HepG2 (cell line): Measurements from ENCODE around the gene SPATS2. TPM values are rescaled to one million over a fixed set of nuclear protein-coding genes. Genes with fewer than 3 reads are reported as not detected.

Source experiments
- HMG20B ChIP-seq: conservative IDR thresholded peaks from 2 replicates; pipeline ENCODE4 v1.6.1; 2016; ENCODE audit warnings: missing genetic modification reagents, missing compliant biosample characterization
- MLLT10 ChIP-seq: sonication (generic); formaldehyde crosslinking; IDR thresholded peaks from 2 replicates; pipeline ENCODE4 v1.4.0; 2020; ENCODE audit warnings: missing genetic modification reagents
- NFATC3 ChIP-seq: sonication (generic); formaldehyde crosslinking; IDR thresholded peaks from 2 replicates; pipeline ENCODE4 v1.5.1; 2020; ENCODE audit warnings: mild to moderate bottlenecking, missing genetic modification reagents
- SMYD3 ChIP-seq: sonication (generic); formaldehyde crosslinking; IDR thresholded peaks from 2 replicates; pipeline ENCODE4 v1.8.1; 2023; ENCODE audit warnings: mild to moderate bottlenecking, missing genetic modification reagents
- STAG1 ChIP-seq: sonication (generic); formaldehyde crosslinking; IDR thresholded peaks from 2 replicates; pipeline ENCODE4 v1.4.0; 2020; ENCODE audit warnings: missing genetic modification reagents
- TBX3 ChIP-seq: fragments of 450-650 bp; IDR thresholded peaks from 2 replicates; pipeline ENCODE4 v1.6.1; 2017; ENCODE audit warnings: antibody characterized with exemption, mild to moderate bottlenecking, inconsistent platforms, borderline replicate concordance
- TCF7 ChIP-seq: sonication (generic); IDR thresholded peaks from 2 replicates; pipeline ENCODE4 v1.6.1; 2016; ENCODE audit warnings: antibody characterized with exemption, low read depth
- U2AF2 ChIP-seq: fragments of 200-400 bp; formaldehyde crosslinking; IDR thresholded peaks from 2 replicates; pipeline ENCODE4 v1.6.1; 2017; ENCODE audit warnings: low read depth, mild to moderate bottlenecking, low read length
- ZC3H4 ChIP-seq: sonication (generic); formaldehyde crosslinking; IDR thresholded peaks from 2 replicates; pipeline ENCODE4 v1.4.0; 2020; ENCODE audit warnings: missing genetic modification reagents, borderline replicate concordance
- ZMYM4 ChIP-seq: sonication (generic); formaldehyde crosslinking; IDR thresholded peaks from 2 replicates; pipeline ENCODE4 v1.8.1; 2023; ENCODE audit warnings: mild to moderate bottlenecking, missing genetic modification reagents
- ZNF263 ChIP-seq: sonication (generic); formaldehyde crosslinking; IDR thresholded peaks from 2 replicates; pipeline ENCODE4 v1.4.0; 2020; ENCODE audit warnings: missing genetic modification reagents
- ZNF33A ChIP-seq: sonication (generic); formaldehyde crosslinking; IDR thresholded peaks from 2 replicates; pipeline ENCODE4 v1.5.1; 2020; ENCODE audit warnings: missing genetic modification reagents, mild to moderate bottlenecking, moderate library complexity, borderline replicate concordance
- polyA plus RNA-seq, 8 experiments: library from polyadenylated mRNA; depleted of rRNA in 3 of 8; stranded (reverse) in 7 of 8; unstranded in 1 of 8; fragments of >200 nt; fragmentation: Illumina TruSeq in 4 of 8; extraction: Trizol in 4 of 8; gene quantifications; 2 replicates each; pipeline versions ENCODE4 v1.2.1 to v1.2.3, GENCODE V29; 2011 to 2016; ENCODE audit warnings: low read depth in 4 of 8, missing spikeins in 1 of 8, mixed read lengths in 1 of 8; ENCODE audit not compliant: insufficient read depth in 1 of 8
- total RNA-seq, 5 experiments: library from RNA; depleted of rRNA; stranded (reverse); fragments of >200 nt; fragmentation: Illumina TruSeq; extraction: Trizol; gene quantifications; 2 replicates each; pipeline ENCODE4 v1.2.3, GENCODE V29; 2016; ENCODE audit warnings: low read depth in 1 of 5
- TF ChIP-seq, protein P1 (sequence below): IDR thresholded peaks from 2 replicates; pipeline ENCODE4 v1.6.1; 2012; ENCODE audit warnings: low read length, improper control_type of control experiment
- TF ChIP-seq, protein P2 (sequence below): fragments of 450-650 bp; IDR thresholded peaks from 2 replicates; pipeline ENCODE4 v1.6.1; 2017; ENCODE audit warnings: mild to moderate bottlenecking
- TF ChIP-seq, protein P3 (sequence below): sonication (generic); formaldehyde crosslinking; IDR thresholded peaks from 2 replicates; pipeline ENCODE4 v1.5.1; 2020; ENCODE audit warnings: mild to moderate bottlenecking, missing genetic modification reagents
- TF ChIP-seq, protein P4 (sequence below): IDR thresholded peaks from 2 replicates; pipeline ENCODE4 v1.6.1; 2016; ENCODE audit warnings: mild to moderate bottlenecking, missing biosample characterization, missing genetic modification reagents
- TF ChIP-seq, protein P5 (sequence below): sonication (generic); formaldehyde crosslinking; IDR thresholded peaks from 2 replicates; pipeline ENCODE4 v1.4.0; 2020; ENCODE audit warnings: missing genetic modification reagents, mild to moderate bottlenecking, borderline replicate concordance

SPATS2 gene
- total and polyA plus RNA-seq, 2 of the 13 experiments (the other 11 are each of a cell fraction or from before 2014, with no cell fraction given): 19.3 to 28.1 TPM

DNA sequence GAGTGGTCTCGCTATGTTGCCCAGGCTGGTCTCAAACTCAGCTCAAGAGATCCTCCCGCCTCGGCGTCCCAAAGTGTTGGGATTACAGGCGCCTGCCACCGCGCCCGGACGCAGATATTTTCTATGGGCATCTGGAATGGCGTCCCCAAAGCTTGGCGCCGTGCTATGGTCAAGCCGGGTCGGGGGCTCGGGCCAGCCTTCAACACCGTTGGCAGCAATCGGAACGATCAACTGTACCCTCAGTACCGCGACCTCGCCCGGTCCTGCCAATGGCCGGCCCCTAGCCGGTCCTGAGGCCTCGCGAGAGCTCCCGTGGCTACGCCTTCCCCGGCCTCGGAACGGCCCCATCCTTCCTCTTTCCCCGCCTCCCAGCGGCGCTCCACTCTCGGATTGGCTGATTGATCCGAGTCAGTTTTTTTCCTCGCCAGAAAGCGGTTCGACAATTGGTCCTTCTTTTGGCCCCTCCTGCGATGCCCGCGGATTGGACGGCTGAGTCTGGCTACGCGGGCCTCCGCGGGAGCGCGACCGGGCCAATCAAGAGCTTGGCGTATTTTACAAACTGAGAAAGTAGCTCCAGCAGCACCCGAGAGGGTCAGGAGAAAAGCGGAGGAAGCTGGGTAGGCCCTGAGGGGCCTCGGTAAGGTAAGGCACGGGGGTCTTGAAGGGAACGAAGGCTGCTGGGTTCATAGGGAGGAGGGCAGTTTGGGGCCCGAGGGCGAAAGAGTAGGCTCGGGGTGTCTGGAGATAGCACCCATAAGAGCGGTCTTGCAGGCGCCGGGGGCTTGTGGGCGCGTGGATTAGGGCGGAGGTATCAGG lies 44.3 kb upstream of the SPATS2 start, which contains the start of gene TROAP (continued):
- TF ChIP-seq, protein P1, sequence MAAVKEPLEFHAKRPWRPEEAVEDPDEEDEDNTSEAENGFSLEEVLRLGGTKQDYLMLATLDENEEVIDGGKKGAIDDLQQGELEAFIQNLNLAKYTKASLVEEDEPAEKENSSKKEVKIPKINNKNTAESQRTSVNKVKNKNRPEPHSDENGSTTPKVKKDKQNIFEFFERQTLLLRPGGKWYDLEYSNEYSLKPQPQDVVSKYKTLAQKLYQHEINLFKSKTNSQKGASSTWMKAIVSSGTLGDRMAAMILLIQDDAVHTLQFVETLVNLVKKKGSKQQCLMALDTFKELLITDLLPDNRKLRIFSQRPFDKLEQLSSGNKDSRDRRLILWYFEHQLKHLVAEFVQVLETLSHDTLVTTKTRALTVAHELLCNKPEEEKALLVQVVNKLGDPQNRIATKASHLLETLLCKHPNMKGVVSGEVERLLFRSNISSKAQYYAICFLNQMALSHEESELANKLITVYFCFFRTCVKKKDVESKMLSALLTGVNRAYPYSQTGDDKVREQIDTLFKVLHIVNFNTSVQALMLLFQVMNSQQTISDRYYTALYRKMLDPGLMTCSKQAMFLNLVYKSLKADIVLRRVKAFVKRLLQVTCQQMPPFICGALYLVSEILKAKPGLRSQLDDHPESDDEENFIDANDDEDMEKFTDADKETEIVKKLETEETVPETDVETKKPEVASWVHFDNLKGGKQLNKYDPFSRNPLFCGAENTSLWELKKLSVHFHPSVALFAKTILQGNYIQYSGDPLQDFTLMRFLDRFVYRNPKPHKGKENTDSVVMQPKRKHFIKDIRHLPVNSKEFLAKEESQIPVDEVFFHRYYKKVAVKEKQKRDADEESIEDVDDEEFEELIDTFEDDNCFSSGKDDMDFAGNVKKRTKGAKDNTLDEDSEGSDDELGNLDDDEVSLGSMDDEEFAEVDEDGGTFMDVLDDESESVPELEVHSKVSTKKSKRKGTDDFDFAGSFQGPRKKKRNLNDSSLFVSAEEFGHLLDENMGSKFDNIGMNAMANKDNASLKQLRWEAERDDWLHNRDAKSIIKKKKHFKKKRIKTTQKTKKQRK: no peak
- TF ChIP-seq HMG20B (no peak), U2AF2 (no peak), SMYD3 (CRISPR knock-in tag) (no peak; the same call in 1 of the 2 replicates), STAG1 (CRISPR knock-in tag) (no peak), ZNF263 (CRISPR knock-in tag) (no peak), TBX3 (no peak), TCF7 (no peak), NFATC3 (no peak; the same call in 1 of the 2 replicates), ZMYM4 (CRISPR knock-in tag) (peak; percentile 89), ZC3H4 (CRISPR knock-in tag) (no peak), ZNF33A (no peak), MLLT10 (CRISPR knock-in tag) (no peak)
- TF ChIP-seq, protein P2, sequence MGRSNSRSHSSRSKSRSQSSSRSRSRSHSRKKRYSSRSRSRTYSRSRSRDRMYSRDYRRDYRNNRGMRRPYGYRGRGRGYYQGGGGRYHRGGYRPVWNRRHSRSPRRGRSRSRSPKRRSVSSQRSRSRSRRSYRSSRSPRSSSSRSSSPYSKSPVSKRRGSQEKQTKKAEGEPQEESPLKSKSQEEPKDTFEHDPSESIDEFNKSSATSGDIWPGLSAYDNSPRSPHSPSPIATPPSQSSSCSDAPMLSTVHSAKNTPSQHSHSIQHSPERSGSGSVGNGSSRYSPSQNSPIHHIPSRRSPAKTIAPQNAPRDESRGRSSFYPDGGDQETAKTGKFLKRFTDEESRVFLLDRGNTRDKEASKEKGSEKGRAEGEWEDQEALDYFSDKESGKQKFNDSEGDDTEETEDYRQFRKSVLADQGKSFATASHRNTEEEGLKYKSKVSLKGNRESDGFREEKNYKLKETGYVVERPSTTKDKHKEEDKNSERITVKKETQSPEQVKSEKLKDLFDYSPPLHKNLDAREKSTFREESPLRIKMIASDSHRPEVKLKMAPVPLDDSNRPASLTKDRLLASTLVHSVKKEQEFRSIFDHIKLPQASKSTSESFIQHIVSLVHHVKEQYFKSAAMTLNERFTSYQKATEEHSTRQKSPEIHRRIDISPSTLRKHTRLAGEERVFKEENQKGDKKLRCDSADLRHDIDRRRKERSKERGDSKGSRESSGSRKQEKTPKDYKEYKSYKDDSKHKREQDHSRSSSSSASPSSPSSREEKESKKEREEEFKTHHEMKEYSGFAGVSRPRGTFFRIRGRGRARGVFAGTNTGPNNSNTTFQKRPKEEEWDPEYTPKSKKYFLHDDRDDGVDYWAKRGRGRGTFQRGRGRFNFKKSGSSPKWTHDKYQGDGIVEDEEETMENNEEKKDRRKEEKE: no peak
- TF ChIP-seq, protein P3, sequence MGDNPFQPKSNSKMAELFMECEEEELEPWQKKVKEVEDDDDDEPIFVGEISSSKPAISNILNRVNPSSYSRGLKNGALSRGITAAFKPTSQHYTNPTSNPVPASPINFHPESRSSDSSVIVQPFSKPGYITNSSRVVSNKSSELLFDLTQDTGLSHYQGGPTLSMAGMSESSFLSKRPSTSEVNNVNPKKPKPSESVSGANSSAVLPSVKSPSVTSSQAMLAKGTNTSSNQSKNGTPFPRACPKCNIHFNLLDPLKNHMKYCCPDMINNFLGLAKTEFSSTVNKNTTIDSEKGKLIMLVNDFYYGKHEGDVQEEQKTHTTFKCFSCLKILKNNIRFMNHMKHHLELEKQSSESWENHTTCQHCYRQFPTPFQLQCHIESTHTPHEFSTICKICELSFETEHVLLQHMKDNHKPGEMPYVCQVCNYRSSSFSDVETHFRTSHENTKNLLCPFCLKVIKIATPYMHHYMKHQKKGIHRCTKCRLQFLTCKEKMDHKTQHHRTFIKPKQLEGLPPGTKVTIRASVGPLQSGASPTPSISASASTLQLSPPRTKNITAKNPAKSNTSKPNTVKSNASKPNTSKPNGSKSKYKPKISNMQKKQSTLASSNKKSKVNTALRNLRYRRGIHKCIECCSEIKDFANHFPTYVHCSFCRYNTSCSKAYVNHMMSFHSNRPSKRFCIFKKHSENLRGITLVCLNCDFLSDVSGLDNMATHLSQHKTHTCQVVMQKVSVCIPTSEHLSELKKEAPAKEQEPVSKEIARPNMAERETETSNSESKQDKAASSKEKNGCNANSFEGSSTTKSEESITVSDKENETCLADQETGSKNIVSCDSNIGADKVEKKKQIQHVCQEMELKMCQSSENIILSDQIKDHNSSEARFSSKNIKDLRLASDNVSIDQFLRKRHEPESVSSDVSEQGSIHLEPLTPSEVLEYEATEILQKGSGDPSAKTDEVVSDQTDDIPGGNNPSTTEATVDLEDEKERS (CRISPR knock-in tag): no peak
- TF ChIP-seq, protein P4, sequence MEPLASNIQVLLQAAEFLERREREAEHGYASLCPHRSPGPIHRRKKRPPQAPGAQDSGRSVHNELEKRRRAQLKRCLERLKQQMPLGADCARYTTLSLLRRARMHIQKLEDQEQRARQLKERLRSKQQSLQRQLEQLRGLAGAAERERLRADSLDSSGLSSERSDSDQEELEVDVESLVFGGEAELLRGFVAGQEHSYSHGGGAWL (CRISPR knock-in tag): no peak
- TF ChIP-seq, protein P5, sequence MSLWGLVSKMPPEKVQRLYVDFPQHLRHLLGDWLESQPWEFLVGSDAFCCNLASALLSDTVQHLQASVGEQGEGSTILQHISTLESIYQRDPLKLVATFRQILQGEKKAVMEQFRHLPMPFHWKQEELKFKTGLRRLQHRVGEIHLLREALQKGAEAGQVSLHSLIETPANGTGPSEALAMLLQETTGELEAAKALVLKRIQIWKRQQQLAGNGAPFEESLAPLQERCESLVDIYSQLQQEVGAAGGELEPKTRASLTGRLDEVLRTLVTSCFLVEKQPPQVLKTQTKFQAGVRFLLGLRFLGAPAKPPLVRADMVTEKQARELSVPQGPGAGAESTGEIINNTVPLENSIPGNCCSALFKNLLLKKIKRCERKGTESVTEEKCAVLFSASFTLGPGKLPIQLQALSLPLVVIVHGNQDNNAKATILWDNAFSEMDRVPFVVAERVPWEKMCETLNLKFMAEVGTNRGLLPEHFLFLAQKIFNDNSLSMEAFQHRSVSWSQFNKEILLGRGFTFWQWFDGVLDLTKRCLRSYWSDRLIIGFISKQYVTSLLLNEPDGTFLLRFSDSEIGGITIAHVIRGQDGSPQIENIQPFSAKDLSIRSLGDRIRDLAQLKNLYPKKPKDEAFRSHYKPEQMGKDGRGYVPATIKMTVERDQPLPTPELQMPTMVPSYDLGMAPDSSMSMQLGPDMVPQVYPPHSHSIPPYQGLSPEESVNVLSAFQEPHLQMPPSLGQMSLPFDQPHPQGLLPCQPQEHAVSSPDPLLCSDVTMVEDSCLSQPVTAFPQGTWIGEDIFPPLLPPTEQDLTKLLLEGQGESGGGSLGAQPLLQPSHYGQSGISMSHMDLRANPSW (CRISPR knock-in tag): no peak
